Smooth muscle cell (in vitro differentiated cells): ENCODE data around the gene TSG101. TPM values are rescaled to one million over a fixed set of nuclear protein-coding genes. Genes with fewer than 3 reads are reported as not detected.

Experiments used
- DNase-seq: peaks from one replicate; lab custom pipeline; 2025; ENCODE audit not compliant: unreplicated experiment; lab: John Stamatoyannopoulos, UW
- H2AFZ ChIP-seq: fragments of 200-600 bp; sonication (generic); 2 replicates; pipeline ENCODE4 v1.6.0; 2016; ENCODE audit warnings: antibody characterized with exemption, low read depth, mild to moderate bottlenecking
- H3F3A ChIP-seq: fragments of 200-600 bp; sonication (generic); 2 replicates; pipeline ENCODE4 v1.6.0; 2017; ENCODE audit warnings: antibody characterized with exemption, low read depth
- H3K27ac ChIP-seq: fragments of 200-600 bp; sonication (generic); 2 replicates; pipeline ENCODE4 v1.5.1; 2016; ENCODE audit warnings: low read depth, mild to moderate bottlenecking
- H3K27me3 ChIP-seq: fragments of 200-600 bp; sonication (generic); 2 replicates; pipeline ENCODE4 v1.6.1; 2016; ENCODE audit warnings: low read depth, mild to moderate bottlenecking
- H3K36me3 ChIP-seq: fragments of 200-600 bp; sonication (generic); 2 replicates; pipeline ENCODE4 v1.5.1; 2016; ENCODE audit warnings: low read depth
- H3K4me1 ChIP-seq: fragments of 200-600 bp; sonication (generic); 2 replicates; pipeline ENCODE4 v1.5.1; 2016; ENCODE audit warnings: low read depth
- H3K4me2 ChIP-seq: fragments of 200-600 bp; sonication (generic); 2 replicates; pipeline ENCODE4 v1.6.0; 2016; ENCODE audit warnings: mild to moderate bottlenecking
- H3K4me3 ChIP-seq: fragments of 200-600 bp; sonication (generic); 2 replicates; pipeline ENCODE4 v1.5.1; 2016; ENCODE audit warnings: mild to moderate bottlenecking
- H3K79me2 ChIP-seq: fragments of 200-600 bp; sonication (generic); 2 replicates; pipeline ENCODE4 v1.6.0; 2016; ENCODE audit warnings: low read depth, mild to moderate bottlenecking
- H3K9ac ChIP-seq: fragments of 200-600 bp; sonication (generic); 2 replicates; pipeline ENCODE4 v1.6.0; 2016; ENCODE audit warnings: low read depth
- H3K9me3 ChIP-seq: fragments of 200-600 bp; sonication (generic); replicated peaks from 2 replicates; pipeline ENCODE4 v1.5.1; 2016; ENCODE audit warnings: low read depth
- H4K20me1 ChIP-seq: fragments of 200-600 bp; sonication (generic); 2 replicates; pipeline ENCODE4 v1.6.0; 2016; ENCODE audit warnings: low read depth
- WGBS: methylation state at CpG from one replicate; pipeline ENCODE4 v1.1.7; 2016; ENCODE audit warnings: low lambda C conversion rate; 5-methylcytosine and 5-hydroxymethylcytosine counted together
- polyA plus RNA-seq: library from polyadenylated mRNA; unstranded; fragments of >200 nt; fragmentation: Nextera tagmentation; extraction: Ambion mirVana; gene quantifications from 2 replicates; pipeline ENCODE4 v1.2.1, GENCODE V29; 2016
- total RNA-seq: library from RNA; depleted of rRNA; stranded (reverse); fragments of >200 nt; gene quantifications from 2 replicates; pipeline ENCODE4 v1.2.3, GENCODE V29; 2014
- TF ChIP-seq, protein P1 (sequence below): fragments of 200-600 bp; sonication (generic); IDR thresholded peaks from 2 replicates; pipeline ENCODE4 v1.5.1; 2017; ENCODE audit warnings: borderline replicate concordance, mild to moderate bottlenecking, antibody characterized with exemption; ENCODE audit not compliant: insufficient read depth, poor library complexity, severe bottlenecking

TSG101 gene
- total and polyA plus RNA-seq, 2 experiments from 2014 or later: 114 to 137 TPM

GRCh38 chr11:18498039-18498438, 28.7 kb downstream of the TSG101 start:
- Histone ChIP-seq H3K4me3 (no peak overlapping the region), H3K9me3 (no peaks in the 10 kb centered on the region), H3F3A (no peaks in the 10 kb centered on the region), H3K27ac (no peak overlapping the region), H3K79me2 (peaks cover 2% of the 10 kb centered on the region), H3K36me3 (peaks cover 31% of the 10 kb centered on the region), H3K4me1 (no peaks in the 10 kb centered on the region), H3K9ac (no peak overlapping the region), H3K27me3 (no peaks in the 10 kb centered on the region), H3K4me2 (no peak overlapping the region), H4K20me1 (peaks cover 14% of the 10 kb centered on the region), H2AFZ (no peak overlapping the region)
- 94% methylated on average over 1 of the region's 1 CpG for WGBS
- TF ChIP-seq, protein P1, sequence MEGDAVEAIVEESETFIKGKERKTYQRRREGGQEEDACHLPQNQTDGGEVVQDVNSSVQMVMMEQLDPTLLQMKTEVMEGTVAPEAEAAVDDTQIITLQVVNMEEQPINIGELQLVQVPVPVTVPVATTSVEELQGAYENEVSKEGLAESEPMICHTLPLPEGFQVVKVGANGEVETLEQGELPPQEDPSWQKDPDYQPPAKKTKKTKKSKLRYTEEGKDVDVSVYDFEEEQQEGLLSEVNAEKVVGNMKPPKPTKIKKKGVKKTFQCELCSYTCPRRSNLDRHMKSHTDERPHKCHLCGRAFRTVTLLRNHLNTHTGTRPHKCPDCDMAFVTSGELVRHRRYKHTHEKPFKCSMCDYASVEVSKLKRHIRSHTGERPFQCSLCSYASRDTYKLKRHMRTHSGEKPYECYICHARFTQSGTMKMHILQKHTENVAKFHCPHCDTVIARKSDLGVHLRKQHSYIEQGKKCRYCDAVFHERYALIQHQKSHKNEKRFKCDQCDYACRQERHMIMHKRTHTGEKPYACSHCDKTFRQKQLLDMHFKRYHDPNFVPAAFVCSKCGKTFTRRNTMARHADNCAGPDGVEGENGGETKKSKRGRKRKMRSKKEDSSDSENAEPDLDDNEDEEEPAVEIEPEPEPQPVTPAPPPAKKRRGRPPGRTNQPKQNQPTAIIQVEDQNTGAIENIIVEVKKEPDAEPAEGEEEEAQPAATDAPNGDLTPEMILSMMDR: no peak
- DNase-seq: no peak

- no peak overlapping the region for H3K9ac ChIP-seq
- H3F3A ChIP-seq: peaks cover 6% of the 10 kb centered on the region
- no peaks in the 10 kb centered on the region for H3K9me3 ChIP-seq
- peaks cover 17% of the 10 kb centered on the region for H4K20me1 ChIP-seq
- no peaks in the 10 kb centered on the region for H3K4me1 ChIP-seq
- H3K27ac ChIP-seq: no peak overlapping the region
- H3K4me2 ChIP-seq: no peak overlapping the region
- DNase-seq: no peak
- peaks cover 9% of the 10 kb centered on the region for H3K36me3 ChIP-seq
- no peak overlapping the region for H3K4me3 ChIP-seq
- no peak overlapping the region for H2AFZ ChIP-seq
- no peaks in the 10 kb centered on the region for H3K27me3 ChIP-seq
- TF ChIP-seq, protein P1: no peak
- WGBS: 87% methylated on average over 4 of the region's 4 CpGs
- H3K79me2 ChIP-seq: peaks cover 2% of the 10 kb centered on the region
Measured at GRCh38 chr11:18495703-18496102, 31.0 kb downstream of the TSG101 start.

DNA sequence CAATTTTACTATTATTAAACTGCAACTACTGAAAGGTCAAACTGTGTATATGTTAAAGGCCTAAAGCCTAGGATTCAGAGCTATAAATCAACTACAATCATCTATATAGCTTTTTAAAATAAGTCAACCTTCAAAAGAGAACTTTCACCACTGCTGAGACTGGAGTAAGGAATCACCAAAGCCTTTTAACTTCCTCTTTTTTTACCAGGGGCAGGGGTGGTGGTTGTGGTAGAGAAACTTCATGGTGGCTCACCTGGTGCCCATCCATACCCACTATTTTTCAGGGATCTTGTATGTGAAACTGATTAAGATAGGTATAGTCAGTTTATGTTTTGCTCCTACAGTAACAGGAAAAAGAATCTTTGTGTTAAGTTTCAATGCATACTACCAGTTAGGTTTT, 31.5 kb downstream of the TSG101 start:
- H3K9me3 ChIP-seq: no peaks in the 10 kb centered on the region
- H2AFZ ChIP-seq: no peak overlapping the region
- peaks cover 17% of the 10 kb centered on the region for H4K20me1 ChIP-seq
- no peak overlapping the region for H3K9ac ChIP-seq
- H3F3A ChIP-seq: peaks cover 6% of the 10 kb centered on the region
- H3K4me1 ChIP-seq: no peaks in the 10 kb centered on the region
- no peak overlapping the region for H3K27ac ChIP-seq
- no peak overlapping the region for H3K4me3 ChIP-seq
- H3K27me3 ChIP-seq: no peaks in the 10 kb centered on the region
- H3K36me3 ChIP-seq: peaks cover 8% of the 10 kb centered on the region
- no peak for DNase-seq
- peaks cover 2% of the 10 kb centered on the region for H3K79me2 ChIP-seq
- no peak overlapping the region for H3K4me2 ChIP-seq
- TF ChIP-seq, protein P1: no peak

- Histone ChIP-seq H3K27ac (no peak overlapping the region), H3K79me2 (peaks cover 2% of the 10 kb centered on the region)
Measured at GRCh38 chr11:18493310-18493709, 33.4 kb downstream of the TSG101 start.

More at GRCh38 chr11:18493310-18493709, 33.4 kb downstream of the TSG101 start:
- Histone ChIP-seq H3K9ac (no peak overlapping the region), H3K9me3 (no peaks in the 10 kb centered on the region), H2AFZ (no peak overlapping the region), H3K4me3 (no peak overlapping the region), H3K27me3 (no peaks in the 10 kb centered on the region), H4K20me1 (peaks cover 17% of the 10 kb centered on the region), H3K36me3 (no peaks in the 10 kb centered on the region), H3K4me2 (no peak overlapping the region), H3F3A (peaks cover 6% of the 10 kb centered on the region), H3K4me1 (no peaks in the 10 kb centered on the region)
- whole genome bisulfite sequencing: 93% methylated on average over 4 of the region's 4 CpGs
- DNase-seq: no peak
- TF ChIP-seq, protein P1: no peak
